GM18511 (cell line): Measurements from ENCODE around the gene PITHD1.
"Not testable (repeated sequence)": the region's sequence is repeated elsewhere in the genome, so short reads cannot be mapped to it uniquely, and the experiment has no call there.

Source experiments
- ATAC-seq: cut with Tn5 transposase; IDR thresholded peaks from one replicate; pipeline ENCODE4 v1.9.1; 2021; ENCODE audit warnings: mild to moderate bottlenecking, moderate library complexity; ENCODE audit not compliant: unreplicated experiment

PITHD1 gene, protein sequence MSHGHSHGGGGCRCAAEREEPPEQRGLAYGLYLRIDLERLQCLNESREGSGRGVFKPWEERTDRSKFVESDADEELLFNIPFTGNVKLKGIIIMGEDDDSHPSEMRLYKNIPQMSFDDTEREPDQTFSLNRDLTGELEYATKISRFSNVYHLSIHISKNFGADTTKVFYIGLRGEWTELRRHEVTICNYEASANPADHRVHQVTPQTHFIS

DNA sequence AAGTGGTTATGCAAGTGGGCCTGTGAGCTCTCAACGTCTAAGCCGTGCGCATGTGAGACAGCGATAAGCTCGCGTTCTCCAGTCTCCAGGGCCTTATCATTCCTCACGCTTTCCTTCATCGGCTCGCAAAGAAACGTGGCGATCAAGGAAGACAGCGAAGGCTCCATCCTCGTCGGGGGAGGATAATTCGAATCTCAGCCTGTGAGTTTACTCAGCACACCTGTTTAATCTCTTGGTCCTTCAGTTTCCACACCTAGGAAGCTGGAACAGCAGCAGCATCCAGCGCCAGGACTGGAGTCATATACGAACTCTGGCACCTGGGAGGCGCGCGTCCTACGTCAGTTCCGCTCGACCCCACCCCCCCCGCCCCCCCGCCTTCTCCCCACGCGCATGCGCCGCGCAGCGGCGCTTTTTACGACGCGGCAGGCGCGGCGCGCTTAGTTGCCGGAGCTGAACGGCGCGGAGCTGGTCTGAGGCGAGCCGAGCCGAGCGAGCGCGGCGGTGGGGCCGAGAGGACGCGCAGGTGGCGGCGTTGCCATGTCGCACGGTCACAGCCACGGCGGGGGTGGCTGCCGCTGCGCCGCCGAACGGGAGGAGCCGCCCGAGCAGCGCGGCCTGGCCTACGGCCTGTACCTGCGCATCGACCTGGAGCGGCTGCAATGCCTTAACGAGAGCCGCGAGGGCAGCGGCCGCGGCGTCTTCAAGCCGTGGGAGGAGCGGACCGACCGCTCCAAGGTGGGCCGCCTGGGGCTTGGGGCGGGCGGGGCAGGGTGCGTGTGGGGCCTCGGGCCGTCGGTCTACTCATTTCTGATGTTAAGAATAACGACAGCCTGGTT, at the start of gene PITHD1:
Gene PITHD1 (plus strand): TSS at position 440 of the 836 bp plus-strand sequence. CDS start 98 bp downstream, at position 538.
- ATAC-seq: peak; percentile 76

DNA sequence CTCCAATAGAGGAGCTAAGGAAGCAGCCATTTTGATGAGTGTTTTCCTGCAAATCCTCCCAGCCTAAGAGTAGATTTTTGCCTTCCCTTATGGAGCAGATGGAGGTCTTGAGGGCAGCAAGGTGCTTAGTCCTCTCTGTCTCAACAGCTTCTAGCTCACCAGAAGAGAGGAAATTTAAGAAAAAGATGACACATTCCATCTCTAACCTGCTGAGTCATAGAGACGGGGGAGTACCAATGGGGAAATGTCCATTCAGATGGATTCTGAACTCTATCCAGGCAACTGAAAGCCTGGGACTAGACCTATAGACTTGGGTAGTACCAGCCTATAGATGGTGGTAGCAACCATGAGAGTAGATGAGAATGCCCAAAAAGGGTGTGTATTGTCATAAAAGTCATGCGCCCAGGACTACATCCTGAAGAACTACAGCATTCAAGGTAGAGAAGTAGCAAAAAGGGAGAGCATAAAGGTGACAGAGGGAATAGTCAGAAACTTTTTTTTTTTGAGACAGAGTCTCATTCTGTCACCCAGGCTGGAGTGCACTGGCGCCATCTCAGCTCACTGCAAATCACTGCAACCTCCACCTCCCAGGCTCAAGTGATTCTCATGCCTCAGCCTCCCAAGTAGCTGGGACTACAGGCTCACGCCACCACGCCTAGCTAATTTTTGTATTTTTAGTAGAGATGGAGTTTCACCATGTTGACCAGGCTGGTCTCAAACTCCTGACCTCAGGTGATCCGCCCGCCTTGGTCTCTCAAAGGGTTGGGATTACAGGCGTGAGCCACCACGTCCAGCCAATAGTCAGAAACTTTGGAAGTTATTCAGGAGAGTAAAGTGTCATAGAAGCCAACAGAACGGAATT, 45.6 kb upstream of the PITHD1 start:
- no peak for ATAC-seq

DNA sequence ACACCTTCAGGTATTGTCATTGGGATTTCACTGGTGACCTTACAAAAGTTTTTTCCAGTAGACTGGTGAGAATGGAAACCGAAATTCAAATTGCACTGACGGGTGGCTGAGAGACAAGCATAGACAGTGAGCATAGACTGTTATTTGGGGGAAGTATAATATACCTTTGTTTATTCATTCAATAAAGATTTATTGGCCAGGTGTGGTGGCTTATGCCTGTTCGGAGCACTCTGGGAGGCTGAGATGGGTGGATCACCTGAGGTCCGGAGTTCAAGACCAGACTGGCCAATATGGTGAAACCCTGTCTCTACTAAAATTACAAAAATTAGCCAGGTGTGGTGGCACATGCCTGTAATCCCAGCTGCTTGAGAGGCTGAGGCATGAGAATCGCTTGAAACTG, 44.9 kb upstream of the PITHD1 start:
- ATAC-seq: not testable (repeated sequence)

DNA sequence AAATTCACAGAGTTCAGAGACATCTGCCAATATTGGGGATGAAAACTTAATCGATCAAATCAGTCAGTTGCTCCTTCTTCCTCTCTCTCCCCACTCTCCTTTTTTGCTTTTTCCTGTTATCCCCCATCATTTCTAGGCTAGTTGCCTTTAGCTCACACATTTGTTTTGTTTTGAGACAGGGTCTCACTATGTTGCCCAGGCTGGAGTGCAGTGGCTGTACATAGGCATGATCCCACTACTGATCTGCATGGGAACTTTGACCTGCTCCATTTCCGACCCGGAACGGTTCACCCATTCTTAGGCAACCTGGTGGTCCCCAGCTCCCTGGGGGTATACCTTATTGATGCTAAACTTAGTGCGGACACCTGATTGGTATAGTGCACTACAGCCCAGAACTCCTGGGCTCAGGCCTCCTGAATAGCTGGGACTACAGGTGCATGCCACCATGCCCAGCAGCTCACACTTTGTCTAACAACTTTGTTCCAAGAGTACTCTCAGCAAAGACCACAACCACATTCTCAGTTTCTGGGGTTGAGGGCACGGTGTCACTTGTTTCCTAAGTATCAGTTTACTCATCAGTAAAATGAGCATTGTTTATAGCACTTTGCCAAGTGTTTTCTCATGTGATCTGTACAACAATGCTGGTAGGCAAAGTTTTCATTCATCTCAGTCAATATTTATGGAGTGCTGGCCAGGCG, 41.6 kb upstream of the PITHD1 start:
- ATAC-seq: no peak

DNA sequence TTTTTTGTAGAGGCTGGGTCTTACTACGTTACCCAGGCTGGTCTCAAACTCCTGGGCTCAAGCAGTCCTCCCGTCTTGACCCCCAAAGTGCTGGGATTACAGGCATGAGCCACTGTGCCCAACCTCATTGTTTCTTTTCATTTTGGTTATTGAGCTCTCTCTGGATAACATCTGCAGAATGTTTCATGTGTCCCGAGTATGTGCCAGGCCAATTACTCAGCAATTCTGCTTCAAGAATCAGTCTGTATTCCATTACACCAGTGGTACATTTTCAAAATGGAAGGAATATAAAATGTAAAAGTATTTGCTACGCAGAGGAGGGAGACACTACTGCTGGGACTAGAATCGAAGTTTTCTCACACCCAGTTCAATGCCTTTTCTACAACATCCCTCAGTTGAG, 36.6 kb upstream of the PITHD1 start:
- ATAC-seq: no peak

DNA sequence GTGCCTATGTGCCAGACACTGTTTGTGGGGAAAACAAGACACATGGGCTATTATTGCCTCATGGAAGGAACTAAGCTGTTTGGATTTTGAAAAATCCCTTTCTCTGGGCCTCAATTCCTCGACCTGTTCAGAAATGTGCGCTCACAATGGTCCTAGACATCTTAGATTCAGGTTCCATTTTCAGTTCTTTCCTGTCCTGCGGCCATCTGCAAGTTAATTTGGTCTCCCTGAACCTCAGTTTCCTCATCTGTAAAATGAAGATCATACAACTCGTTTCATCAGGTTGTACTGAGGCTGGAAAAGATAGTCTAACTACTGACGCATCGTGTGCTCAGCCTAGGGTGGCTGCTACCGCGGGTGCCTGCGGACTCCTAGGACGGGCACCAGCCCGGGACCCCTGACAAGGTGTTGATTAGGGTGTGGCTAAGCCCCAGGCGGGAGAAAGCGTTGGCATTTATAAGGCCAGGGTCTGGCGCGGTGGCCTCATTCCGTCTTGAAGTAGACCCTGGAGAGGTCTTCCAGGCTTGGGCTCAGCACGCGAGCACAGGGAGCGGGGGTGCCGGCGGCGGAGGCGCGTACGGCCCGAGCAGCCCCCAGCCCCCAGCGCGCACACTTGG, 35.4 kb upstream of the PITHD1 start:
- ATAC-seq: peak; percentile 43

DNA sequence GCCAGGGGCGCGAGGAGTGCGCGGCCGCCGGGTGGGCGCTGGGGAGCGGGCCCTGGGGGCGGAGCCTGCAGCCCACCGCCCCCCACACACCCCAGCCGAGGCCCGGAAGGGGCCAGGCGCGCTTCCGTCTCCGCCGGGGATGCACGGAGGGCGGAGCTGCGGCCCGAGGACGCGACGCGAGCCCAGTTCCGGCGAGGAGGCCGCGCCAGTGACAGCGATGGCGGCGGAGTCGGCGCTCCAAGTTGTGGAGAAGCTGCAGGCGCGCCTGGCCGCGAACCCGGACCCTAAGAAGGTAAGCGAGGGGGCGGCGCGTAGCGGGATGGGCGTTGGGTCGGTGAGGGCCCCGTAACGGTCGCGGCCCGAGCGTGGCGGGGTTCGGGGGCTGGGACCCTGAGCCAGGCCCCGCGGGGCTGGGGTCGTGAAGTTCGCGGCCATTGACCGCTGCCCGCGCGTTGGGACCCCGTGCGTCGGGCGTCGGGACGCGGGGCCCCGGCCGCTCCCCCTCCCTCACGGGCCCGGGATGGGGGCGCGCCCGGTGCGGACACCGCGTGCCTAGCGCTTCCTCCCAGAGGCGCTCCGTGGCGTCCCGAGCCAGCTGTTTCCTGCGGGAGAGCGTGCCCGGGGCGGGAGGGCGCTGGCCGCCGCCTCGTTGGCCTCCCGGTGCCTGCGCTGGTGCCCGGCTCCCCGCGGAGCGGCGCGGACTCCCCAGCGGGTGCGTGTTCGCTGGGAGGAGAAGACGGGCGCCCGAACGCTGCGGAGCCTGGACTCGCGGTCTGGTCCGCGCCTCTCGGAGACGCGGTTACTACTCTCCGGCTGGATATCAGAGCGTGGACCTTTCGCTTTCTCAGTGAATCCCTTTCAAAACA, 34.7 kb upstream of the PITHD1 start, which contains the start of gene ELOA:
Gene ELOA (plus strand): TSS at position 185 of the 866 bp plus-strand sequence. CDS start 33 bp downstream, at position 218.
- peak; percentile 84 for ATAC-seq

DNA sequence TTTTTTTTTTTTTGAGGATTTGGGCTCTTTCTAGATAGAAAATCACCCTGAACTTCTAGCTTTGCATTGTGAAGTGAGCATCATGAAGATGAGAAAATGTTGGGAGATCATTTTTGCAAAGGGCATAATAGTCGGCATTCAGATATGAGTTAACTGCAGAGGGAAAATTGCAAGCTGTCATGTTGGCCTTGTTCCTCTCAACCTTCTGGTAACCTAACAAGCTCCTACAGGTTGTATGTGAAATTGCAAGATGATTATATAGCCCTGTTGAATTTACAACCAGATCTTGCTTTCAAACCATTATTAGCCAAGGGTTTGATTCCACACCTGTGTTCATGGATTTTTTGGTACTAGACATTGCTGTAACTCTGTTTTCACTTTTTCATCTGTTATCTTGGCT, 32.7 kb upstream of the PITHD1 start:
- no peak for ATAC-seq

DNA sequence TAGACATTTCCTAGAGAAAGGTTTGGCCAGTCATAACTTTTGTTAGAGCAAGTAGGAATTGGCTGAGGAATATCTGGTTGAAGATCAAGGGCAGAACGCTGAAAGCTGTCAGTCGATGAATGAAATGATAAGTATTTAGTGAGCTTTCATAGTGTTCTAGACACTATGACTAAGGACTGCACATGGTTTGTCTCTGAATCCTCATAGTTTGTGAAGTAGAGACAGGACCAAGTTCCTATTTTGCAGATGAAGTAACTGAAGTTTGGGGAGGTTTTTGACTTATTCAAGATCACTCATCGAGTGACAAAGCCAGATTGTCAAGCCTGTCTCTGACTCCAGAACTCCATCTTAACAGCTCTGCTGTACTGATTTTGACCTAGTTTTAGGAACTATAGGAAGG, 30.2 kb upstream of the PITHD1 start:
- no peak for ATAC-seq

DNA sequence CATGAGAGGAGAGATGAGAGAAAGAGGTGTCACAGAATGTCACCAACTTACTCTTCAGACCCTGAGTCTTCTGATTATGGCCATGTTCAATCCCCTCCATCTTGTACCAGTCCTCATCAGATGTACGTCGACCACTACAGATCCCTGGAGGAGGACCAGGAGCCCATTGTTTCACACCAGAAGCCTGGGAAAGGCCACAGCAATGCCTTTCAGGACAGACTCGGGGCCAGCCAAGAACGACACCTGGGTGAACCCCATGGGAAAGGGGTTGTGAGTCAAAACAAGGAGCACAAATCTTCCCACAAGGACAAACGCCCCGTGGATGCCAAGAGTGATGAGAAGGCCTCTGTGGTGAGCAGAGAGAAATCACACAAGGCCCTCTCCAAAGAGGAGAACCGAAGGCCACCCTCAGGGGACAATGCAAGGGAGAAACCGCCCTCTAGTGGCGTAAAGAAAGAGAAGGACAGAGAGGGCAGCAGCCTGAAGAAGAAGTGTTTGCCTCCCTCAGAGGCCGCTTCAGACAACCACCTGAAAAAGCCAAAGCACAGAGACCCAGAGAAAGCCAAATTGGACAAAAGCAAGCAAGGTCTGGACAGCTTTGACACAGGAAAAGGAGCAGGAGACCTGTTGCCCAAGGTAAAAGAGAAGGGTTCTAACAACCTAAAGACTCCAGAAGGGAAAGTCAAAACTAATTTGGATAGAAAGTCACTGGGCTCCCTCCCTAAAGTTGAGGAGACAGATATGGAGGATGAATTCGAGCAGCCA, 27.0 kb upstream of the PITHD1 start:
- no peak for ATAC-seq

DNA sequence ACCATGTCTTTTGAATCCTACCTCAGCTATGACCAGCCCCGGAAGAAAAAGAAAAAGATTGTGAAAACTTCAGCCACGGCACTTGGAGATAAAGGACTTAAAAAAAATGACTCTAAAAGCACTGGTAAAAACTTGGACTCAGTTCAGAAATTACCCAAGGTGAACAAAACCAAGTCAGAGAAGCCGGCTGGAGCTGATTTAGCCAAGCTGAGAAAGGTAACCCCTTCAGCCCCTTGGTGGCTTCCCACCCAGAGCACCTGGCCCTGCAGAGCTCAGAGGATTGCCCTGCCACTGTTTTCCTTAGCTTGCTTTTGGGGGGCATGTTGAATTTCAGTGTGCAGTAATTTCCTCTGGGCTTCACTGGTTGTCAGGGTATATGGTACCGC, 26.4 kb upstream of the PITHD1 start:
- no peak for ATAC-seq

DNA sequence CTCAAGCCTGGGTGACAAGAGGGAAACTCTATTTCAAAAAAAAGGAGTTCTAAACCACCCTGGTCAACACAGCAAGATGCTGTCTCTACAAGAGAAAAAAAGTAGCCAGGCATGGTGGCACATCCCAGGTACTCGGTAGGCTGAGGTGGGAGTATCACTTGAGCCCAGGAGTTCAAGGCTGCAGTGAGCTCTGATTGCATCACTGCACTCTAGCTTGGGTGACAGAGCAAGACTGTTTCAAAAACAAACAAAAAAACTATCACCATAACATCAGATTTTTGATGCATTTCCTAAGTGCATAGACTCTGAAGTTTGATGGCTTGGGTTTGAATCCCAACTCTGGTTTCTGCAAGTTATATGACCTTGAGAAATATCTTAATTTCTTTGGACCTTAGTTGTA, 25.3 kb upstream of the PITHD1 start:
- no peak for ATAC-seq

DNA sequence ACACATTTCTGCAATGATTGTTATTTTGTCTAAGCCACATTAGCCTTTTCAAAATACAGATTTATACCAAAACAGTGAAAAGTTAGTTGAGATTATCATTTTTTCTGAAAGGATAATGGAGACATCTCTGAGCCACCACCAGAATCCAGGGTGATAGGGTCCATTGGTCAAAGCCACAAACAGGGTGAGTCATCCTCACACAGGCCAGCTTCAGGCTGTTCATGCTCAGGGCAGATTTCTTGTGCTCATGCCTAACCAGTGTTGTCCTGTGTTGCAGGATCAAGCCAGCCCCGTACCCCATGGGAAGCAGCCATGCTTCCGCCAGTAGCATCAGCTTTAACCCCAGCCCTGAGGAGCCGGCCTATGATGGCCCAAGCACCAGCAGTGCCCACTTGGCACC, 21.5 kb upstream of the PITHD1 start:
- ATAC-seq: no peak

DNA sequence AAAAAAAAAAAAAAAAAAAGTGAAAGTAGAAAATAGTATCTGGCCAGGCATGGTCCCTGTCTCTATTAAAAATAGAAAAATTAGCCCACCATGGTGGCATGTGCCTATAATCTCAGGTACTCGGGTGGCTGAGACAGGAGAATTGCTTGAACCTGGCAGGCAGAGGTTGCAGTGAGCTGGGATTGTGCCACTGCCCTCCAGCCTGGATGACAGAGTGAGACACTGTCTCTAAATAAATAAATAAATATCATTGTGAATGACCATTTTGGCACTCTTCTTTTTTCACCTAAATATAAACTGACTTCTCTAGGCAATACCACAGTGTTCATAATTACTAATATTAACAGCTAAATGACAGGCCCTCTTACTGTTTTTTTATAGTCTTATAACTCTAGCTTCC, 20.4 kb upstream of the PITHD1 start:
- ATAC-seq: no peak

DNA sequence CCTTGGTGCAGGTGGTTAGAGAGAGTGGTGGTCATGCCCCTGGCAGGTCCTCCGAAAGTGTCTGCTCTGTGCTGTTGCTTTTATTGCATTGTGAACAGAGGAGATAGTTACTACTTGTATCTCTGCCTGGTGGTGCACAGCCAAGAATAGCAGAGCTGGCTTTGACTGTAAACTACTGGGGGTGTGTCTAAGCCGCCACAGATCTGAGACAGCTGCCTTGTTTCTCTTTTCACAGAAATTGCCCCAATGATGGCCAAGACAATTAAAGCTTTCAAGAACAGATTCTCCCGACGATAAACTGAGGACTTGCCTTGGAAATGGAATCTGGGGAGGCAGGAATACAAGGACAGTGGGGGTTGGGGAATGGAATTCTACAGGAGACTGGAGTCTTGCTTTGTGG, 18.9 kb upstream of the PITHD1 start:
- ATAC-seq: no peak

DNA sequence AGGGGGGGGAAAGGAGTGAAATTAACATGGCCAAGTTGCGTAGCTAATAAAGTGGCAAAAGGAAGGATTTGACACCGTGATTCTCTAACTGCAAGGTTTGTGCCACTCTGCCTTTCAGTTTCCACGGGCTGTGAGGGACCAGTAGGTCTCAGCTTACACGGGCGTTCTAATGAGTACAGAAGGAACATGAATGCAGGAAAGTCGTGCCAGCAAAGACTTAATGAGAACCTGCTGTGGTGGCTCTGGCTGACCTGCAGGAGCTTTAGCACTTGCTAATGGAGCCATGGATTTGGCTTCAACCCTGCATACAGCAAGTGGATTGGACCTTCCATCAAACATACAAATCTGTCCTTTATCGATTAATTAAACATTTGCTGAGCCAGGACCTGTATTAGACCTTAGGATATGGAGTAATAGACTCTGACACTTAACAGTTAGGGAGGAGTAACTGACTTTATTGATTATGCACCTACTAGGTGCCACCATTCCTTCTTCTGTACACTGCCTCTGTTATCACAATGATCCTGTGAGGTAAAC, 15.1 kb upstream of the PITHD1 start:
- no peak for ATAC-seq

DNA sequence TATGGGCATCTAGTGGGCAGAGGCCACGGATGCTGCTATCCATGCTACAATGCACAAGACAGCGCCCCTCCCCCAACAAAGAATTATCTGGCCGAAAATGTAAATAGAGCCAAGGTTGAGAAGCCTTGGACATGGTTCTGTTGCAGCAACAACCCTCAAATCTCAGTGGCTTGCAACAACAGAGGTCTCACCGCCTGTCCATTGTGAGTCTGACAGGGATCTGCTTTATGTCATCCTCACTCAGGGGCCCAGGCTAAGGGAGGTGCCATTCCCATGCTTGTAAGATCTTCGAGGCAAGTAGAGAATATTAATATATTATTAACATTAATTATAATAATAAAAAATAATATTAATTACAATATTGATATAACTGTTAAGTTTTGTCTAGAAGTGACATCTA, 9.5 kb upstream of the PITHD1 start:
- ATAC-seq: no peak

DNA sequence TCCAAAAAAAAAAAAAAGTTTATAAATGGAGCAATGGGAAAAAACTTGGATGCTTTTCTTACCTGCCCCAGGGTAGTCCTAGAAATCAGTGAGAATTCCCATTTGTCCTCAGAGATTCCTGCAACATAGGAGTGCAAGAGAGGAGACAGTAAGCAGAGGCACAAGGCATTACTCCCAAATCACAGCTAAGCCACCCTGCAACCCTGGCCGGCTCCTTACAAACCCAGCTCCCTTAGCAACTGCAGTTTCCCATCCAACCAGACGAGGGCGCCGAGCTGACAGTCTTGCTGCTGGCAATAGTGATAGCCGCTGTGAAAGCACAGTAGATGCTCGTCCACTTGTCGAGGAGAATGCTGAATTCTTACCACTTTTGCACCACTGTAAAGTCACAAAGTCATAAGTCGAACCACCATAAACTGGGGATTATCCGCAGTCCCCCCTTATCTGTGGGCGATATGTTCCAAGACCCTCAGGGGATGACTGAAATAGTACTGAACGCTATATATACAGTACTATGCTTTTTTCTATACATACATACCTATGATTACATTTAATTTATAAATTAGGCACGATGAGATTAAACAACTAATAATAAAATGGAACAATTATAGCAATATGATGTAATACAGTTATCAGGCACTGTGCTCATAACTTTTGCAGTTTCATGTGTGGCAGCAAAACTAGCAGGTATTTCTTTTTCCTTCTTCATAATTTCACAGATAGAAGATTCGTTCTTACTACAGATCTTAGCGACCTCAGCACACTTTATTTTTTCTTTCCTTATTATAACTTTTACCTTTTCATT, 6.0 kb upstream of the PITHD1 start:
- no peak for ATAC-seq
